IMR-90 (cell line): ENCODE results near the gene KCNAB1. TPM values are rescaled to one million over a fixed set of nuclear protein-coding genes. Genes with fewer than 3 reads are reported as not detected.

Experiments
- ATAC-seq: fragments of 200-7000 bp; cut with Tn5 transposase; 2 replicates; pipeline ENCODE4 v1.9.1; 2020; ENCODE audit warnings: low read depth, mild to moderate bottlenecking, moderate library complexity
- BruUV-seq: library from RNA; stranded (reverse); fragments of 400-500 nt; replicated peaks from 2 replicates; lab custom pipeline; 2021; lab: Mats Ljungman, UMichigan
- CTCF ChIA-PET: fragments of 300-600 bp; formaldehyde crosslinking; extraction: SDS; loops from one replicate; lab custom pipeline; 2021; ENCODE audit warnings: antibody characterized with exemption; lab: Yijun Ruan, JAX
- POLR2A ChIA-PET: fragments of 300-600 bp; sonication (Branson Sonifier 250); formaldehyde crosslinking; loops from one replicate; lab custom pipeline; 2022; ENCODE audit warnings: antibody characterized with exemption; ENCODE audit not compliant: unreplicated experiment; lab: Charles Lee
- DNase-seq: peaks from one replicate; pipeline ENCODE4 v3.0.0; 2013
- H2AFZ ChIP-seq: replicated peaks from 2 replicates; pipeline ENCODE3; 2013; ENCODE audit warnings: low read length, mild to moderate bottlenecking; ENCODE audit not compliant: poor library complexity
- H2AK5ac ChIP-seq: 2 replicates; pipeline ENCODE4 v1.6.1; 2013; ENCODE audit warnings: low read depth, low read length, inconsistent platforms
- H2AK9ac ChIP-seq: replicated peaks from 2 replicates; pipeline ENCODE3; 2013; ENCODE audit warnings: mild to moderate bottlenecking, low read depth, low read length, moderate library complexity; ENCODE audit not compliant: poor library complexity
- H2BK120ac ChIP-seq: 2 replicates; pipeline ENCODE4 v1.6.1; 2013; ENCODE audit warnings: low read depth, low read length, inconsistent platforms
- H2BK15ac ChIP-seq: 3 replicates; pipeline ENCODE4 v1.6.1; 2013; ENCODE audit warnings: low read depth, low read length, inconsistent platforms
- H2BK20ac ChIP-seq: 2 replicates; pipeline ENCODE4 v1.6.1; 2013; ENCODE audit warnings: low read depth, mild to moderate bottlenecking, inconsistent platforms, low read length, moderate library complexity
- H2BK5ac ChIP-seq: 2 replicates; pipeline ENCODE4 v1.6.1; 2013; ENCODE audit warnings: mild to moderate bottlenecking, low read depth, low read length, inconsistent platforms; ENCODE audit not compliant: poor library complexity, severe bottlenecking
- H3K14ac ChIP-seq: replicated peaks from 2 replicates; pipeline ENCODE4 v1.6.1; 2013; ENCODE audit warnings: low read depth, low read length, inconsistent platforms
- H3K18ac ChIP-seq: 2 replicates; pipeline ENCODE4 v1.6.1; 2013; ENCODE audit warnings: low read depth, low read length, control low read depth
- H3K23ac ChIP-seq: 2 replicates; pipeline ENCODE4 v1.6.1; 2013; ENCODE audit warnings: low read depth, low read length, inconsistent platforms
- H3K27ac ChIP-seq: 2 replicates; pipeline ENCODE4 v1.5.1; 2013; ENCODE audit warnings: mild to moderate bottlenecking, control low read depth, low read length; ENCODE audit not compliant: insufficient read depth
- H3K27me3 ChIP-seq: 2 replicates; pipeline ENCODE4 v1.6.1; 2013; ENCODE audit warnings: low read length; ENCODE audit not compliant: control insufficient read depth, insufficient read depth
- H3K36me3 ChIP-seq: 2 replicates; pipeline ENCODE4 v1.6.1; 2013; ENCODE audit warnings: low read length, mixed read lengths; ENCODE audit not compliant: control insufficient read depth, insufficient read depth
- H3K4ac ChIP-seq: 2 replicates; pipeline ENCODE4 v1.6.1; 2013; ENCODE audit warnings: low read depth, low read length, inconsistent platforms
- H3K4me1 ChIP-seq: 2 replicates; pipeline ENCODE4 v1.6.1; 2013; ENCODE audit warnings: low read length, mixed read lengths; ENCODE audit not compliant: control insufficient read depth, insufficient read depth
- H3K4me2 ChIP-seq: 2 replicates; pipeline ENCODE4 v1.6.1; 2013; ENCODE audit warnings: low read depth, mild to moderate bottlenecking, control low read depth, low read length, moderate library complexity
- H3K4me3 ChIP-seq: 2 replicates; pipeline ENCODE4 v1.5.1; 2013; ENCODE audit warnings: low read depth, mild to moderate bottlenecking, control low read depth, low read length, moderate library complexity; ENCODE audit not compliant: insufficient read depth
- H3K56ac ChIP-seq: 2 replicates; pipeline ENCODE4 v1.6.1; 2013; ENCODE audit warnings: low read length, inconsistent platforms; ENCODE audit not compliant: insufficient read depth; ENCODE audit errors: extremely low read depth
- H3K79me1 ChIP-seq, 2 experiments: 2 replicates each; pipeline ENCODE4 v1.6.1; 2013; ENCODE audit warnings: low read length in 2 of 2, inconsistent platforms in 1 of 2, low read depth in 1 of 2
- H3K9ac ChIP-seq: 2 replicates; pipeline ENCODE4 v1.6.1; 2013; ENCODE audit warnings: low read depth, low read length, control low read depth
- H3K9me1 ChIP-seq: 2 replicates; pipeline ENCODE4 v1.6.1; 2013; ENCODE audit warnings: low read length, inconsistent platforms; ENCODE audit not compliant: insufficient read depth
- H3K9me3 ChIP-seq: 2 replicates; pipeline ENCODE4 v1.6.1; 2013; ENCODE audit warnings: low read length; ENCODE audit not compliant: control insufficient read depth, insufficient read depth
- H4K20me1 ChIP-seq: 2 replicates; pipeline ENCODE4 v1.6.1; 2013; ENCODE audit warnings: low read length, inconsistent platforms; ENCODE audit not compliant: insufficient read depth
- H4K5ac ChIP-seq: 2 replicates; pipeline ENCODE4 v1.6.1; 2013; ENCODE audit warnings: mild to moderate bottlenecking, low read depth, low read length, control low read depth
- H4K8ac ChIP-seq, 2 experiments: 2 replicates each; pipeline ENCODE4 v1.6.1; 2013; ENCODE audit warnings: low read depth in 2 of 2, low read length in 2 of 2, control low read depth in 1 of 2, inconsistent platforms in 1 of 2
- H4K91ac ChIP-seq: 2 replicates; pipeline ENCODE4 v1.6.1; 2013; ENCODE audit warnings: low read depth, low read length, inconsistent platforms; ENCODE audit not compliant: insufficient read depth
- BHLHE40 ChIP-seq: fragments of 150-350 bp; IDR thresholded peaks from 2 replicates; pipeline ENCODE4 v1.6.1; 2016; ENCODE audit warnings: mild to moderate bottlenecking, low read depth, low read length
- CEBPB ChIP-seq: IDR thresholded peaks from 2 replicates; pipeline ENCODE4 v1.6.1; 2012; ENCODE audit warnings: low read depth, low read length, improper control_type of control experiment
- CHD1 ChIP-seq: IDR thresholded peaks from 2 replicates; pipeline ENCODE4 v1.6.1; 2012; ENCODE audit warnings: low read depth, low read length, improper control_type of control experiment
- FOS ChIP-seq: fragments of 150-350 bp; IDR thresholded peaks from 2 replicates; pipeline ENCODE4 v1.6.1; 2016; ENCODE audit warnings: low read depth, low read length
- MAFK ChIP-seq: IDR thresholded peaks from 2 replicates; pipeline ENCODE4 v1.6.1; 2012; ENCODE audit warnings: low read depth, low read length, improper control_type of control experiment
- MAZ ChIP-seq: IDR thresholded peaks from 2 replicates; pipeline ENCODE4 v1.6.1; 2012; ENCODE audit warnings: low read depth, mild to moderate bottlenecking, low read length, improper control_type of control experiment, moderate library complexity, borderline replicate concordance
- MXI1 ChIP-seq: IDR thresholded peaks from 2 replicates; pipeline ENCODE4 v1.6.1; 2012; ENCODE audit warnings: low read depth, mild to moderate bottlenecking, low read length, moderate library complexity, borderline replicate concordance
- NFE2L2 ChIP-seq: fragments of 150-350 bp; IDR thresholded peaks from 2 replicates; pipeline ENCODE4 v1.6.1; 2016; ENCODE audit warnings: low read depth, mild to moderate bottlenecking, low read length
- POLR2A ChIP-seq: IDR thresholded peaks from 2 replicates; pipeline ENCODE4 v1.6.1; 2012; ENCODE audit warnings: mild to moderate bottlenecking, low read depth, low read length
- RAD21 ChIP-seq: IDR thresholded peaks from 2 replicates; pipeline ENCODE4 v1.6.1; 2012; ENCODE audit warnings: low read length, improper control_type of control experiment
- RCOR1 ChIP-seq: IDR thresholded peaks from 2 replicates; pipeline ENCODE4 v1.6.1; 2012; ENCODE audit warnings: mild to moderate bottlenecking, low read length, improper control_type of control experiment; ENCODE audit not compliant: insufficient replicate concordance
- RFX5 ChIP-seq: IDR thresholded peaks from 2 replicates; pipeline ENCODE4 v1.8.0; 2012; ENCODE audit warnings: low read depth, mild to moderate bottlenecking, low read length, moderate library complexity
- SMC3 ChIP-seq: fragments of 150-350 bp; IDR thresholded peaks from 2 replicates; pipeline ENCODE4 v1.6.1; 2016; ENCODE audit warnings: low read depth, mild to moderate bottlenecking, antibody characterized with exemption, low read length, moderate library complexity
- whole genome bisulfite sequencing, 2 experiments: methylation state at CpG; one replicate each; pipeline versions ENCODE4 v1.1.5 to v1.1.7; 2013; ENCODE audit warnings: missing lambda C conversion rate in 2 of 2; ENCODE audit not compliant: insufficient read length in 1 of 2; ENCODE audit errors: extremely low coverage in 2 of 2; 5-methylcytosine and 5-hydroxymethylcytosine counted together
- dilution Hi-C: fragments of 300-500 bp; cut with HindIII; formaldehyde crosslinking; loops from one replicate; pipeline ENCODE4 v1.14.3; 2018; ENCODE audit warnings: low sequenced_read_pairs; ENCODE audit not compliant: unreplicated experiment
- in situ Hi-C: fragments of 300-500 bp; cut with MboI; formaldehyde crosslinking; loops from 3 replicates; pipeline ENCODE4 v1.14.3; 2019; ENCODE audit warnings: low sequenced_read_pairs, inconsistent platforms, mixed read lengths
- intact Hi-C: fragments of 100-400 bp; cut with micrococcal nuclease; formaldehyde crosslinking; loops from 2 replicates; pipeline ENCODE4 v1.10.0; 2022
- polyA plus RNA-seq, 3 experiments: library from polyadenylated mRNA; depleted of rRNA; stranded (reverse); fragments of >200 nt; gene quantifications; 2 replicates each; pipeline ENCODE4 v1.2.3, GENCODE V29; 2012; ENCODE audit warnings: low replicate concordance in 1 of 3
- total RNA-seq: library from RNA; depleted of rRNA; stranded (reverse); fragments of >200 nt; gene quantifications from 2 replicates; pipeline ENCODE4 v1.2.3, GENCODE V29; 2012
- TF ChIP-seq, protein P1 (sequence below): fragments of 150-350 bp; IDR thresholded peaks from 2 replicates; pipeline ENCODE4 v1.6.1; 2016; ENCODE audit warnings: low read depth, mild to moderate bottlenecking, low read length, moderate library complexity, borderline replicate concordance
- TF ChIP-seq, protein P2 (sequence below): conservative IDR thresholded peaks from 2 replicates; pipeline ENCODE4 v1.5.1; 2012; ENCODE audit warnings: mild to moderate bottlenecking, low read depth, low read length, improper control_type of control experiment
- TF ChIP-seq, protein P3 (sequence below): fragments of 150-350 bp; IDR thresholded peaks from 2 replicates; pipeline ENCODE4 v1.6.1; 2017; ENCODE audit warnings: mild to moderate bottlenecking, antibody characterized with exemption, low read length, low read depth

KCNAB1 gene
- total and polyA plus RNA-seq, 2 of the 4 experiments (the other 2 are of a cell fraction) = under 0.01 to 0.07 TPM

GRCh38 chr3:156459434-156459833 lies 339.1 kb downstream of the KCNAB1 start:
- H2BK5ac ChIP-seq = no peak overlapping the region
- BruUV-seq = no TSS peak
- no peak overlapping the region for H3K18ac ChIP-seq
- no peak overlapping the region for H3K27ac ChIP-seq
- no peak overlapping the region for H2BK120ac ChIP-seq
- H2AK5ac ChIP-seq = no peak overlapping the region
- peaks cover 9% of the 10 kb centered on the region for H3K27me3 ChIP-seq
- in situ Hi-C loops = no loop called here
- dilution Hi-C loops = no loop called here
- no peaks in the 10 kb centered on the region for H4K20me1 ChIP-seq
- H4K8ac ChIP-seq = no peak overlapping the region
- no peak overlapping the region for H3K4ac ChIP-seq
- H2AFZ ChIP-seq = no peak overlapping the region
- no peaks in the 10 kb centered on the region for H3K9me3 ChIP-seq
- no peak overlapping the region for H3K56ac ChIP-seq
- no peaks in the 10 kb centered on the region for H3K9me1 ChIP-seq
- H3K4me3 ChIP-seq = no peak overlapping the region
- H3K4me1 ChIP-seq = no peaks in the 10 kb centered on the region
- no peak overlapping the region for H4K91ac ChIP-seq
- H2AK9ac ChIP-seq = no peak overlapping the region
- ChIA-PET POLR2A (no interaction called here), CTCF (no interaction called here)
- 78% methylated on average over 5 of the region's 7 CpGs; no CpG with 5 or more reads in 1 of the 2 experiments for whole genome bisulfite sequencing, 2 experiments
- H3K36me3 ChIP-seq = no peaks in the 10 kb centered on the region
- H2BK15ac ChIP-seq = no peak overlapping the region
- TF ChIP-seq BHLHE40 (no peak), RAD21 (no peak), MAFK (no peak), MXI1 (no peak), NFE2L2 (no peak), RFX5 (no peak), CEBPB (no peak), POLR2A (no peak), SMC3 (no peak), FOS (no peak), RCOR1 (no peak), CHD1 (no peak), MAZ (no peak)
- TF ChIP-seq, protein P1, sequence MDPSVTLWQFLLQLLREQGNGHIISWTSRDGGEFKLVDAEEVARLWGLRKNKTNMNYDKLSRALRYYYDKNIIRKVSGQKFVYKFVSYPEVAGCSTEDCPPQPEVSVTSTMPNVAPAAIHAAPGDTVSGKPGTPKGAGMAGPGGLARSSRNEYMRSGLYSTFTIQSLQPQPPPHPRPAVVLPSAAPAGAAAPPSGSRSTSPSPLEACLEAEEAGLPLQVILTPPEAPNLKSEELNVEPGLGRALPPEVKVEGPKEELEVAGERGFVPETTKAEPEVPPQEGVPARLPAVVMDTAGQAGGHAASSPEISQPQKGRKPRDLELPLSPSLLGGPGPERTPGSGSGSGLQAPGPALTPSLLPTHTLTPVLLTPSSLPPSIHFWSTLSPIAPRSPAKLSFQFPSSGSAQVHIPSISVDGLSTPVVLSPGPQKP = no peak
- TF ChIP-seq, protein P2, sequence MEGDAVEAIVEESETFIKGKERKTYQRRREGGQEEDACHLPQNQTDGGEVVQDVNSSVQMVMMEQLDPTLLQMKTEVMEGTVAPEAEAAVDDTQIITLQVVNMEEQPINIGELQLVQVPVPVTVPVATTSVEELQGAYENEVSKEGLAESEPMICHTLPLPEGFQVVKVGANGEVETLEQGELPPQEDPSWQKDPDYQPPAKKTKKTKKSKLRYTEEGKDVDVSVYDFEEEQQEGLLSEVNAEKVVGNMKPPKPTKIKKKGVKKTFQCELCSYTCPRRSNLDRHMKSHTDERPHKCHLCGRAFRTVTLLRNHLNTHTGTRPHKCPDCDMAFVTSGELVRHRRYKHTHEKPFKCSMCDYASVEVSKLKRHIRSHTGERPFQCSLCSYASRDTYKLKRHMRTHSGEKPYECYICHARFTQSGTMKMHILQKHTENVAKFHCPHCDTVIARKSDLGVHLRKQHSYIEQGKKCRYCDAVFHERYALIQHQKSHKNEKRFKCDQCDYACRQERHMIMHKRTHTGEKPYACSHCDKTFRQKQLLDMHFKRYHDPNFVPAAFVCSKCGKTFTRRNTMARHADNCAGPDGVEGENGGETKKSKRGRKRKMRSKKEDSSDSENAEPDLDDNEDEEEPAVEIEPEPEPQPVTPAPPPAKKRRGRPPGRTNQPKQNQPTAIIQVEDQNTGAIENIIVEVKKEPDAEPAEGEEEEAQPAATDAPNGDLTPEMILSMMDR = no peak
- TF ChIP-seq, protein P3, sequence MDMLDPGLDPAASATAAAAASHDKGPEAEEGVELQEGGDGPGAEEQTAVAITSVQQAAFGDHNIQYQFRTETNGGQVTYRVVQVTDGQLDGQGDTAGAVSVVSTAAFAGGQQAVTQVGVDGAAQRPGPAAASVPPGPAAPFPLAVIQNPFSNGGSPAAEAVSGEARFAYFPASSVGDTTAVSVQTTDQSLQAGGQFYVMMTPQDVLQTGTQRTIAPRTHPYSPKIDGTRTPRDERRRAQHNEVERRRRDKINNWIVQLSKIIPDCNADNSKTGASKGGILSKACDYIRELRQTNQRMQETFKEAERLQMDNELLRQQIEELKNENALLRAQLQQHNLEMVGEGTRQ = no peak
- no peak overlapping the region for H3K23ac ChIP-seq
- DNase-seq (no peak), ATAC-seq (no peak)
- no peak overlapping the region for H2BK20ac ChIP-seq
- H3K14ac ChIP-seq = no peak overlapping the region
- no peak overlapping the region for H4K5ac ChIP-seq
- intact Hi-C loops = no loop called here
- H3K79me1 ChIP-seq = no peaks in the 10 kb centered on the region
- H3K4me2 ChIP-seq = no peak overlapping the region
- no peak overlapping the region for H3K9ac ChIP-seq
